Left cardiac atrium (tissue), 4 donors: Measurements from ENCODE around the gene PDCD10. TPM values are rescaled to one million over a fixed set of nuclear protein-coding genes. Genes with fewer than 3 reads are reported as not detected.
A peak's percentile ranks its signal among the peaks of the same experiment; 100 is the strongest.

Experiments used
- ATAC-seq, 2 donors: fragments of 200-7000 bp; cut with Tn5 transposase; one replicate each; pipeline ENCODE4 v1.9.1; 2020; ENCODE audit warnings: mild to moderate bottlenecking in 2 of 2, moderate library complexity in 2 of 2
- DNase-seq: peaks from one replicate; pipeline ENCODE4 v3.0.0-alpha.2; 2020
- intact Hi-C, 2 donors: fragments of 100-400 bp; cut with DNase I; formaldehyde crosslinking; loops; one replicate each; pipeline versions ENCODE4 v1.14.1 to v1.15.1; 2022 to 2023
- long read RNA-seq: library from polyadenylated mRNA; unstranded; transcript quantifications from one replicate; pipeline ENCODE4 v2.0.0, GENCODE V29; 2021
- total RNA-seq, 2 donors: library from RNA; stranded (reverse); fragmentation: NEBNext Ultra II Directional; extraction: Animal tissue kit (Norgen Biotek cat#: 25700); gene quantifications; one replicate each; pipeline ENCODE4 v1.2.1, GENCODE V29; 2021
- donor health status: DM: no; HTN: yes; CAD: no.
- donor health status: DM: no; HTN: yes; CAD: no; lungs with severe emphysema.
- donor health status: DM: yes; HTN: yes; CAD: no.
- donor health status: Dilated cardiomyopathy.

Gene PDCD10
- 10 to 100 TPM; 27.5 to 39.0 TPM for total RNA-seq
- long read RNA-seq, transcript PDCD10-208 (9 exons, 1,360 nt): major isoform, 11 of 24 reads
- long read RNA-seq, transcript PDCD10-218 (8 exons, 1,276 nt): minor isoform, 9 of 24 reads
- long read RNA-seq, partial matches to known transcripts: 1 of 24 reads
- long read RNA-seq, other reads (novel, unspliced or antisense): 3 of 24 reads

GRCh38 chr3:167734498-167735232, at the start of gene PDCD10:
Gene PDCD10, minus strand, starts transcription at chr3:167734892. Its CDS starts 14,735 bp downstream, at chr3:167720157.
- ATAC-seq: peak; percentile 97

GRCh38 chr3:167783781-167784180, 49.1 kb upstream of the PDCD10 start:
- DNase-seq (no peak), ATAC-seq (peak; percentile 67 to 91)
- intact Hi-C loops: no loop called here

More at GRCh38 chr3:167734498-167735232, at the start of gene PDCD10:
- intact Hi-C loops: loop anchor here in 1 of 2 donors (10.0 kb wide), 1 partner anchor 150 kb away; no protein-coding TSS in a partner anchor
- peak; percentile 99 for DNase-seq

GRCh38 chr3:167780214-167780883, 45.7 kb upstream of the PDCD10 start:
- DNase-seq (no peak), ATAC-seq (no peak)
- intact Hi-C loops: no loop called here

GRCh38 chr3:167777356-167777755, 42.7 kb upstream of the PDCD10 start:
- DNase-seq (no peak), ATAC-seq (no peak)
- intact Hi-C loops: no loop called here

- intact Hi-C loops: no loop called here
- ATAC-seq (no peak), DNase-seq (no peak)
Observed at GRCh38 chr3:167776066-167776685, 41.5 kb upstream of the PDCD10 start.

- intact Hi-C loops: no loop called here
- ATAC-seq (no peak), DNase-seq (no peak)
Observed at GRCh38 chr3:167773584-167773983, 38.9 kb upstream of the PDCD10 start.

GRCh38 chr3:167772992-167773391, 38.3 kb upstream of the PDCD10 start:
- intact Hi-C loops: no loop called here
- ATAC-seq: no peak
- DNase-seq: no peak

- intact Hi-C loops: no loop called here
- no peak for DNase-seq
- no peak for ATAC-seq
Observed at GRCh38 chr3:167762296-167762695, 27.6 kb upstream of the PDCD10 start.

GRCh38 chr3:167761302-167761701, 26.6 kb upstream of the PDCD10 start:
- no peak for DNase-seq
- no peak for ATAC-seq
- intact Hi-C loops: no loop called here

GRCh38 chr3:167754049-167754448, 19.4 kb upstream of the PDCD10 start:
- DNase-seq: no peak
- intact Hi-C loops: no loop called here
- ATAC-seq: no peak

- ATAC-seq: peak in 1 of 2 donors; percentile 63
Observed at GRCh38 chr3:167750272-167750971, 15.7 kb upstream of the PDCD10 start.

GRCh38 chr3:167749728-167750127, 15.0 kb upstream of the PDCD10 start:
- ATAC-seq (no peak), DNase-seq (no peak)
- intact Hi-C loops: no loop called here

More at GRCh38 chr3:167750272-167750971, 15.7 kb upstream of the PDCD10 start:
- no peak for DNase-seq
- intact Hi-C loops: no loop called here

- ATAC-seq (no peak), DNase-seq (no peak)
- intact Hi-C loops: no loop called here
Observed at GRCh38 chr3:167749209-167749608, 14.5 kb upstream of the PDCD10 start.

GRCh38 chr3:167743799-167744198, 9.1 kb upstream of the PDCD10 start:
- ATAC-seq: no peak
- intact Hi-C loops: no loop called here

GRCh38 chr3:167742338-167742737, 7.6 kb upstream of the PDCD10 start:
- intact Hi-C loops: no loop called here
- no peak for DNase-seq
- ATAC-seq: no peak

More at GRCh38 chr3:167743799-167744198, 9.1 kb upstream of the PDCD10 start:
- DNase-seq: no peak

- peak in 1 of 2 donors; percentile 43 for ATAC-seq
- no peak for DNase-seq
- intact Hi-C loops: no loop called here
Observed at GRCh38 chr3:167740961-167741587, 6.4 kb upstream of the PDCD10 start.

- ATAC-seq (no peak), DNase-seq (no peak)
- intact Hi-C loops: loop anchor here in 1 of 2 donors (10.0 kb wide), 1 partner anchor 146 kb away; no protein-coding TSS in a partner anchor
Observed at GRCh38 chr3:167739190-167739810, 4.6 kb upstream of the PDCD10 start.

GRCh38 chr3:167738037-167738436, 3.3 kb upstream of the PDCD10 start:
- ATAC-seq (no peak), DNase-seq (no peak)
- intact Hi-C loops: loop anchor here in 1 of 2 donors (10.0 kb wide), 1 partner anchor 147 kb away; no protein-coding TSS in a partner anchor
